ENCODE measurements around the gene LRRC1.

The LRRC1 gene

DNA sequence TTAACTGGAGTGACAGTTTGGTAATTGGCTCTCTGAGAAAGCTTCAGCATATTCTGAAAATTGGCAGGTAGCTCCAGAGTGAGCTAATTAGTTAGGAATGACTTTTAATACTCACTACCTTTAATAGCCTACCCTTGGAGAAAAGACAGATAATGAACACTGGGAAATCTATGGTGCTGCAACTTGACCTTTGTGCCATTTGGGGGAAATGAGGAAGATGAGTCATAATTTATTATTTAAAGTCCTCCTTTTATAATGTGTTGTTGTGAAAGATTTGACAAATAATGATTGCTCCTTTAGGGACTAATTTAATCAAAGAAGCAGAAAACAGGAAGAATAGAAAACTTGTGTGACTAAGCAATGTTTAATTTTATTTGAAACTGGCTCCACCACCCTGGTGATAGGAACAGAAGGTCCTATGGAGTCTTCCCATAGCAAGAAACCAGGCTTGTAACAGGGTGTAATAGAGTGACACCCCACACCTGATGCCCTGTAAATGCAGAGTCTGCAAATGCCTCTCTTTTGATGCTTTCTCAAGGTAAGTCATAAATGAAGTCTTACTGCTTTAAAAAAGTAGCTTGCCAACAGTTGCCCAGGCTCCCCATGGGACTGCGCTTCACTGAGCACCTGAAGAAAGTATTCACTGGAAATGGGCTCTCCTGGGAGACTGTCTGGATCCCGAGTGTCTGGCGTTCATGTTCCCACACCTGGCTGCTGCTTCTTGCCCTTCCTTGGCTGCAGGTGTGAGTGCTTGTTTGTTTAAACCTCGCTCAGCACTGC is 134.4 kb downstream of the LRRC1 start:
- DNase-seq: no peak

- DNase-seq: no peak
These were observed 135.0 kb downstream of the LRRC1 start for GRCh38 chr6:53929821-53930120.

DNA sequence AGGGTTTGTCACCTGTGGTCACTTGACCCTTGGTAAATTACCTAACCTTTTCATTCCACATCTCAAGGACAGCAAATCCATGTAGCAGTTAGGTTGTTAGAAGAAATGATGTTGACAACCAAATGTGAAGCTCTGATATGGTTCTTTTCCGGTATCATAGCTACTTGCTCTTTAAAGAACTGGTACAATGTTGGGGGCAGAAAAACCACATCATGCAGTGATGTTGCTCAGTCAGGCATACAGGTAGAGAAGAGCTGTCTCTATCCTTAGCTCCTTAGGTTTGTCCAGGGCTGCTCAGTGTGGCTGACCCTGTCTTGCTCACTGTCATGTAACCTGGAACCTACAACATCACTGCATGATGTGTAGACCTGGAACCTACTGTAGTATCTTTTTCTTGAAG is 135.5 kb downstream of the LRRC1 start:
- no peak for DNase-seq

- DNase-seq: no peak
These were observed 136.3 kb downstream of the LRRC1 start for GRCh38 chr6:53931086-53931485.

DNA sequence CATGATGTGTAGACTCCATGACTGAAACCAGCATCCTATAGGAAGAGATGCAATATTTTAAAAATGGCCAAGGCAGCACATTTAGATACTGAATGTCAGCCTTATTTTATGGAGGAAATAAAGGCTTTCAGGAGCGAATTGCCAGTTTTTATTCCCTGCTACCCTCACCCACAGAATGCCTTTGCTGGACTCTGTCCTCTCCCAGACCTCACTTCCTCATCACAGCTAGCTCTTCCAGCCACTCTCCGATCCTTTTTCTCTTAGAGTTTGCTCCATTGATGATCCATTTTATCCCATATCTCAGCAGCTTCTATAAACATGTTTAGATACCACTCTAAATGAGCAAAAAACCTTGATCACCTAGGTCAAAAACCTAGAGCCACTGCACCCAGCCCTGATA is 137.7 kb downstream of the LRRC1 start:
- DNase-seq: no peak

GRCh38 chr6:53934023-53934422 is 139.2 kb downstream of the LRRC1 start:
- no peak for DNase-seq

DNA sequence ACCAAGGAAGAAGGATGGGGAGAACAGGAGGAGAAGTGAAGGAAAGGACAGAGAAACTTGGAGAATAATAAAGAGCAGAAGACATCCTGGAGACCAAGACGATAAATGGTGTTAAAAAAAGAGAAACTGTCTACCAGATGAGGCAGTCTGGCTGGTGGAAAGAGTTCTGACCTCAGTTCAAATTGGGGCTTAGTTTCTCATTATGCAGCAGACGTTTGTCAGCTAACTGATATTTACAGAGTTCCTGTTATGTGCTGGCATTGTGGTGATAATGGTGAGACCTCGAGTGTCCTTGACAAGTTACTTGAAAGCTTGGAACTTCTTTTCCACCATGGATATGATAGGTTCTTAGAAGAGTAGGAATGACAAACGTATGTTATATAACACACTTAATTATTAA is 142.7 kb downstream of the LRRC1 start:
- DNase-seq: no peak

DNA sequence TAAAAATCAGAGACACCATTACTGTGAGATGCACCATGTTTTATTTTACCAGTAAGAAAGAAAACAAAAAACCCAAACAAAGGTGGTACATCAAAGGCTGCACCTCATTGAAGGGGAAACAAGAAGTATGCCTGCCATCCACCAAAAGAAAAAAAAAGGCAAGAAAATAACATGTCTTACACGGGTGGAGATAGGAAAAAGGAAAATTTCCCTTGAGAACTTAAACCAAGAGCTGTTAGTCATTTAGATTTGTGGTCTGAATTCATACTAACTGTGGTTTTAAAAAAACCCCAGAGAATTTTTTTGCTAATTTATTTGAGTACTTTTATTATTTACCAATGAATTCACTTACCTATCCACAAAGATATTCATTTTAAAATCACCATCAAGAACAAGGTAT is 144.0 kb downstream of the LRRC1 start:
- DNase-seq: no peak

DNA sequence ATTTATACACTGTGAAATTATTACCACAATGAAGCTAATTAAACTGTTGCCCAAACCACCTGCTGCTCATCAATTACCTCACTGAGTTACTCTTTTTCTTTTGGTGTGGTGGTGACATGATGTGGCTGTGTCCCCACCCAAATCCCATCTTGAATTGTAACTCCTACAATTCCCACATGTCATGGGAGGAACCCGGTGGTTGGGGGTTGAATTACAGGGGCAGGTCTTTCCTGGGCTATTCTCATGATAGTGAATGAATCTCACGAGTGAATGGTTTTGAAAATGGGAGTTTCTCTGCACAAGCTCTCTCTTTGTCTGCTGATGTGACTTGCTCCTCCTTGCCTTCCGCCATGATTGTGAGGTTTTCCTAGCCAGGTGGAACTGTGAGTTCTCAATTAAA is 145.0 kb downstream of the LRRC1 start:
- no peak for DNase-seq

DNA sequence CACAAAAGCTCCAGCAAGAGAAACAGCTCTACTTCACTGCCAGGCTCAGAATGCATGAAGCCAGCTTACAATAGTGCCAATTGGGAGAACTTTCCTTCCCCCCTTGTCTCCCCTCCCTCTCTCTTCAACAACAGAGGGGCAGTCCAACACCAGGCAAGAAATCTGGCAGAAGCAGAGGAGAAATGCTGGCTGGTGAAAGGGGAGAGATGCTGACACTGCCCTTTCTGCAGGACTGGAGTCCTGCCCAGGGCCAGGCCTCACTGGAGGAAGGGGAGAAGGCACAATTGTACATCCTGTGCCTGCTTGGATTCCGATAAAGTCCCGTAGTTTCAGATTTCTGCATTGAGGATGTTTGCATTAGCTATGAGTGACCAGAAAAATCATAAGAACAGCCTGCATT is 148.6 kb downstream of the LRRC1 start:
- DNase-seq: no peak

- DNase-seq: no peak
These were observed 149.3 kb downstream of the LRRC1 start for GRCh38 chr6:53944091-53944490.

GRCh38 chr6:53944543-53944942 is 149.7 kb downstream of the LRRC1 start:
- no peak for DNase-seq

GRCh38 chr6:53945765-53946407 is 151.1 kb downstream of the LRRC1 start:
- DNase-seq: no peak

DNA sequence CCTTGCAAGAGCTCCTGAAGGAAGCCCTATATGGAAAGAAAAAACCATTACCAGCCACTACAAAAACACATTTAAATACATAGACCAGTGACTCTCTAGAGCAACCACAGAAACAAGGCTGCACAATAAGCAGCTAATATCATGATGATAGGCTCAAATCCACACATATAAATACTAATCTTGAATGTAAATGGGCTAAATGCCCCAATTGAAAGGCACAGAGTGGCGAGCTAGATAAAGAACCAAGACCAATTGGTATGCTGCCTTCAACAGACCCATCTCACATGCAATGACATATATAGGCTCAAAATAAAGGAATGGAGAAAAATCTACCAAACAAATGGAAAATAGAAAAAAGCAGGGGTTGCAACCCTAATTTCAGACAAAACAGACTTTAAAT is 153.0 kb downstream of the LRRC1 start:
- no peak for DNase-seq

DNA sequence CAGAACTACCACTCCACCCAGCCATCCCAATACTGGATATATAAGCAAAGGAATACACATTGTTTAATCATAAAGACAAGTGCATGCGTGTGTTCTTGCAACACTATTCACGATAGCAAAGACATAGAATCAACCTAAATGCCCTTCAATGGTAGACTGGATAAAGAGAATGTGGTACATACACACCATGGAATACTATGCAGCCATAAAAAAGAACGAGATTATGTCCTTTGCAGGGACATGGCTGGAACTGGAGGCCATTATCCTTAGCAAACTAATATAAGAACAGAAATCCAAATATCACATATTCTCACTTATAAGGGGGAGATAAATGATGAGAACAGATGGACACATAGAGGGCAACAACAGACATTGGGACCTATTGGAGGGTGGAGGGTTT is 156.6 kb downstream of the LRRC1 start:
- DNase-seq: no peak

DNA sequence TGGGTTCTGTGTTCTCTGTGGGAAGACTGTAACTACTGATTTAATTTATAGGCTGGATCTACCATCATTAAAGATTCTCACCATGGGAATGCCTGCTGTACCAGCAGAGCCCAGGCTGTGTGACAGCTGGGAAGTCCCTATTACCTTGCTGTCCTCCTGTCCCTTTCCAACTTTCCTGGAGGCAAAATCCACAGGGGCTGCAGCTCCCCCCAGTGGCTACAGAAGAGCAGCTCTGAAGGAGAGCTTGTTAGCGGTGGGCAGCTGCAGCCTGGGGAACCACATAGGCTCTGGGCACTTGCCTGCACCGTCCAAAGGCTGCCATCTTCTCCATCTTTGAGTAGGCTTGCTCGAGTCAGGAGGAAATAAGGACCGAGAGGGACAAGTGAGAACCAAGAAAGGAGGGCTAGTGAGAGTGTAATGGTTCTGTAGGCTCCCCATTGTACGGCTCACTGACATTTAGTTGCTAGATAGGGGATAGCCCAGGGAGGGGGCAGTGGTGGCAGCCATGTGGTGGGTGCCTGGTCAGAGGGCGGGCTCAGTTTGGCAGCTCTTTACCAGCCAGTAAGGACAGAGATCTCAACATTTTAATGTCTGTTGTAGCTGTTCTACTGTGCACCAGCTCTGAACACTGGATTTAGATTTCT is 161.4 kb downstream of the LRRC1 start:
- DNase-seq: no peak

DNA sequence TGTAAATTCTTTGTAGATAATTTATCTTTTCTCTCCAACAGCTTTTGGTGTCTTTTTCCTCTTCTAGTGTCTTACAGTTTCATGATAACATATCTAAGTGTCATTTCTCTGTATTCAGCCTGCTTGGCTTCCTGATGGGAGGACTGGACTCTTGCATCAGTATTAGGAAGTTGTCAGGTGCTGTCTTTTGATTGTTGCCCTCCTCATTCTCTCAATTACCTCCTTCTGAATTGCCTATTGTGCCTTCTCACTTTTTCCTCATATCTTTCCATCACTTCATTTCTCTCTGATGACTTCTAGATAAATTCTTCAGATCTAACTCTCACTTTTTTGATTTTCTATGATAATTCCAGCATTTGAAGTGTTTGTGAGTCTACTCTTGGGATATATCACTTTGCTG is 162.0 kb downstream of the LRRC1 start:
- no peak for DNase-seq

- no peak for DNase-seq
These were observed 164.9 kb downstream of the LRRC1 start for GRCh38 chr6:53959717-53960116.

- no peak for DNase-seq
These were observed 165.5 kb downstream of the LRRC1 start for GRCh38 chr6:53960311-53960710.

DNA sequence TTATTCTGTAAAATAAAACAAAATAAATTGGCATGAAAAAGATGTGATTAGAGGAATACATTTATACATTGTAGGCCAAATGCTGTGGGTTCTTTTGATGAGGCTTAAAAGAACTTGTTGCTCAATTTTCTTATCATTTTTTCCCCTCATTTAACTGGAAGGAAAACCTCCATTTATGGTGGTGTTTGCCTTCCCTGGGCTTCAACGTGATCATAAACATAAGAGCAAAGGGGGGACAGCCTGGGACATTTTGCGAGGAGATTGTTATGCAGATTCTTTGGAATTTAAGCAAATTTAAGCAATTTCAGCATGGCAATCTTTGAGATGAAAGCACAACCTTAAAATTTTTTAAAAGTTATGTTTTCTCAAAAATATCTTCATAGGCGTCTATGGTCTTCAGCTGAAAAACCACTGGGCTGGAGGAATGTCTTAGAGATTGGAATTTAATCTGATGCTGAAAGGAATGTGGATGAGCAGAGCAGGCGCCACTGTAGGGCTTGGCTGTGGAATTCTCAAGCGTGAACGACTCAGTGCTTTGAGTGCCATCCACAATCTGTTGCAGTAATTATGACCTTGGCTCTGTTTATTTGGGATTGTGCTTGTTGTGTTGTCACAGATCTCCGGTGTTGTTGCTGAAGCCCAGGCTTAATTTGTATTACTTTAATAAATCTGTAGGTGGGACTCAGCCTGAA is 167.0 kb downstream of the LRRC1 start:
- no peak for DNase-seq

DNA sequence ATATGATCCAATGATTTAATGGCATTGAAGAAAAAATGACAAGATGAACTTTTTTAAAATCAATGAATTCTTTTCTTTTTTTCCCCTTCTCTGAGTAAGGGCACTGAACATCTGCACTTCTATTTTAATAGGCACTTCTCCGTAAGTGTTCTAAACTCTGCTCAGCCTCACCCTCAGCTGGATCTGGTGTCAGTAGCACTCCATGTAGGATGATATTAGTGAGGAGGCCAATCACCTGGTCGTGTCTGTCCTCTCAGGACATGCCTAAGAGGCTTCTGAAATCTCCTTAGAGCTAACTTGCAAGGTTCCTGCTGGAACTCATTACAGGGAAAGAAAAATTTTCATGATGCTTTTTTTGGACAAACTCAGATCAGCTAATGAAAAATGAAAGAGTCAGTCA is 167.8 kb downstream of the LRRC1 start:
- DNase-seq: no peak

GRCh38 chr6:53967415-53967814 is 172.6 kb downstream of the LRRC1 start:
- DNase-seq: no peak
